Ovary (tissue), 3 donors: ENCODE data around the gene PRKD2.
A peak's percentile ranks its signal among the peaks of the same experiment; 100 is the strongest.

Experiments used
- POLR2A ChIP-seq: fragments of 450-650 bp; IDR thresholded peaks from one replicate; pipeline ENCODE4 v1.6.1; 2017; ENCODE audit warnings: antibody characterized with exemption, mild to moderate bottlenecking, moderate library complexity
- TF ChIP-seq, protein P1 (sequence below), 3 donors: fragments of 450-650 bp in 2 of 3; fragments of 200-600 bp in 1 of 3; IDR thresholded peaks; one replicate each; pipeline versions ENCODE4 v1.5.1 to v1.8.0; 2016 to 2022; ENCODE audit warnings: antibody characterized with exemption in 3 of 3, mild to moderate bottlenecking in 1 of 3
- donor health status: DM: no; HTN: no; CAD: no.

- TF ChIP-seq, protein P1, sequence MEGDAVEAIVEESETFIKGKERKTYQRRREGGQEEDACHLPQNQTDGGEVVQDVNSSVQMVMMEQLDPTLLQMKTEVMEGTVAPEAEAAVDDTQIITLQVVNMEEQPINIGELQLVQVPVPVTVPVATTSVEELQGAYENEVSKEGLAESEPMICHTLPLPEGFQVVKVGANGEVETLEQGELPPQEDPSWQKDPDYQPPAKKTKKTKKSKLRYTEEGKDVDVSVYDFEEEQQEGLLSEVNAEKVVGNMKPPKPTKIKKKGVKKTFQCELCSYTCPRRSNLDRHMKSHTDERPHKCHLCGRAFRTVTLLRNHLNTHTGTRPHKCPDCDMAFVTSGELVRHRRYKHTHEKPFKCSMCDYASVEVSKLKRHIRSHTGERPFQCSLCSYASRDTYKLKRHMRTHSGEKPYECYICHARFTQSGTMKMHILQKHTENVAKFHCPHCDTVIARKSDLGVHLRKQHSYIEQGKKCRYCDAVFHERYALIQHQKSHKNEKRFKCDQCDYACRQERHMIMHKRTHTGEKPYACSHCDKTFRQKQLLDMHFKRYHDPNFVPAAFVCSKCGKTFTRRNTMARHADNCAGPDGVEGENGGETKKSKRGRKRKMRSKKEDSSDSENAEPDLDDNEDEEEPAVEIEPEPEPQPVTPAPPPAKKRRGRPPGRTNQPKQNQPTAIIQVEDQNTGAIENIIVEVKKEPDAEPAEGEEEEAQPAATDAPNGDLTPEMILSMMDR (IDR thresholded peaks at IDR 0.05) = no peak
- peak; percentile 34 for TF ChIP-seq POLR2A
Measured at GRCh38 chr19:46745521-46746280, 28.8 kb upstream of the PRKD2 start, which contains the start of gene FKRP.
